GM18526 (cell line): Measurements from ENCODE around the gene TSPOAP1.

Source experiments
- POLR2A ChIP-seq: IDR thresholded peaks from 3 replicates; pipeline ENCODE4 v1.6.1; 2011; ENCODE audit not compliant: insufficient read length; ENCODE audit errors: extremely low read depth

TSPOAP1 gene

GRCh38 chr17:58289869-58290268 lies 38.7 kb downstream of the TSPOAP1 start:
- TF ChIP-seq POLR2A: no peak

- TF ChIP-seq POLR2A: no peak
These were observed 43.2 kb downstream of the TSPOAP1 start for GRCh38 chr17:58285422-58285810.

GRCh38 chr17:58284613-58285421 lies 43.8 kb downstream of the TSPOAP1 start:
- TF ChIP-seq POLR2A: no peak

GRCh38 chr17:58283674-58284612 lies 44.7 kb downstream of the TSPOAP1 start:
- no peak for TF ChIP-seq POLR2A

DNA sequence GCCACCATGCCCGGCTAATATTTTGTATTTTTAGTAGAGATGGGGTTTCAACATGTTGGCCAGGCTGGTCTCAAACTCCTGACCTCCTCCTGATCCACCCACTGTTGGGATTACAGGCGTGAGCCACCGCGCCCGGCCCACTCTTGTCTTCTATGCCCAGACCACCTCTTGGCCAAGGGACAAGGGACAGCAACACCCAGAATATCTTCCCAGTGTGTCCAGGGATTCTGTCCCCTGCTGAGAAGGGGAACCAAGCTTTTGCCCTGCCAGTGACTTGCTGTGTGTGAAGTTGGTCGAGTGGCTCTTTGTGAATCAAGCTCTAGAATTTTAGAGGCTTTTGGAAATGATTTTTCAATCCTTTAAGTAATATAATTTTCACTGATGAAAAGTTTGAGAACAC lies 46.2 kb downstream of the TSPOAP1 start:
- TF ChIP-seq POLR2A: no peak

- TF ChIP-seq POLR2A: no peak
These were observed 47.0 kb downstream of the TSPOAP1 start for GRCh38 chr17:58281511-58282011.

DNA sequence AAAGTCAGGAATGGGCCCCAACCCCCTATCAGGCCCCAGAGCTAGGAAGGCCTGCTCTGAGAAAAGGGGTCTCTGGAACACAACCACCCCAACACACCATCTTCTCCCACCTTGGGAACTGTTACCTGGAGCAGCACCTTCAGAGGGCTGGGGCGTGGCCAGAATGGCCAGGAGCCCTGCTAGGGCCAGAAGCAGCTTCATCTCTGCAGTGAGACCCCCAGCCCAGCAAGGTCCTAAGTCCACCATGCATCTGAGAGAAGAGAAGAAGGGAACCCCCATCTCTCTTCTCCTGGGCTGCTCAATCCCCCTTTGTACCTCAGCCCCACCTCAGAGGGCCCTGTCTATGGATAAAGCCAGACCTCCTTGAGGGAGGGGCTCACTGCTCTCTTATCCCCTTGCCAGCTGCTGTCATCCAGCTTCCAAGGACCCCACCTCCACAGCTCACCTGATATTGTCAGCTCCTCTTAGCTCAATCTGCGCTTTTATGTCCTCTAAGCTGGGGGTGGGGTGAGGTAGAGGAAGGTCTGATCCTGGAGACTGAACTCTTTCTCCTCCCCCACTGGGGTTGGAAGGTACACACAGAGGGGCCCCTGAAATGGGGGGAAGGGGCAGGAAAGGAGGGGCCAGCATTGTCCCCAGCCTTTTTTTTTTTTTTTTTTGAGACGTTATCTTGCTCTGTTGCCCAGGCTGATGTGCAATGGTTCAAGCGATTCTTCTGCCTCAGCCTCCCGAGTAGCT lies 47.9 kb downstream of the TSPOAP1 start, which contains the start of gene MPO:
MPO (minus strand) TSS at position 456 of the 738 bp plus-strand sequence; CDS start at position 279, 177 bp downstream.
- no peak for TF ChIP-seq POLR2A

DNA sequence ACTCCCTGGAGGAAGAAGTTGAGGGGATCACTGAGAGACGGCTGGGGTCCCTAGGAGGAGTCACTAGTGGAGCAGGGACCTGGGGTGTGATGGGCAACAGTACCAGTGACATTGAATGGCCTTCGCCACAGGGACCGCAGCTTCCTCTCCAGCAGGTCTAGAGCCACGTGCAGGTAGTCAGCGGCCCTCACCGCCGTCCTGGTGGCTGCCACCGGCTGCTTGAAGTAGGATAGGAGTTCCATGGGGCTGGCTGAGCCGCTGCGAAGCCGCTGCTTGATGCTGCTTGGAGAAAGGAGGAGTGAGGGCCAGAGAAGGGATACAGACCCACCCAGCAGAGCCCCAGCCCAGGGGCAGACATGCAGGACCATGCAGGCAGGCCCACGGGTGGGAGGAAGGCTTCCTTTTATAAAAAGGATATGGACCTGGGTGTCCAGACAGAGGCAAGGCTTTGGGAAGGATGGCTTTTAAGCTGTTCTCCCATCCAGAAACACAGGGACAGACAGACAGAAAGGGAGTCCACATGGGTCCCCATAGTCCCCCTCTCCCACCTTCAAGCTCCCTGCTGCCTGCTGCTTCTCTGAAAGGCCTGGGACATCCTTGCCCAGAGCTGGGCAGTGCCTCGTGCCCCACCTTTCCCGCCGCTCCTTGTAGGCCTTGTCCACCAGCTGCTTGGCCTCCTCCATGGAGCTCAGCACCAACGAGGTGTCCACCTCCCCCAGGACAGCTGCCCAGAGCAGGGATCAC lies 48.7 kb downstream of the TSPOAP1 start:
- no peak for TF ChIP-seq POLR2A

DNA sequence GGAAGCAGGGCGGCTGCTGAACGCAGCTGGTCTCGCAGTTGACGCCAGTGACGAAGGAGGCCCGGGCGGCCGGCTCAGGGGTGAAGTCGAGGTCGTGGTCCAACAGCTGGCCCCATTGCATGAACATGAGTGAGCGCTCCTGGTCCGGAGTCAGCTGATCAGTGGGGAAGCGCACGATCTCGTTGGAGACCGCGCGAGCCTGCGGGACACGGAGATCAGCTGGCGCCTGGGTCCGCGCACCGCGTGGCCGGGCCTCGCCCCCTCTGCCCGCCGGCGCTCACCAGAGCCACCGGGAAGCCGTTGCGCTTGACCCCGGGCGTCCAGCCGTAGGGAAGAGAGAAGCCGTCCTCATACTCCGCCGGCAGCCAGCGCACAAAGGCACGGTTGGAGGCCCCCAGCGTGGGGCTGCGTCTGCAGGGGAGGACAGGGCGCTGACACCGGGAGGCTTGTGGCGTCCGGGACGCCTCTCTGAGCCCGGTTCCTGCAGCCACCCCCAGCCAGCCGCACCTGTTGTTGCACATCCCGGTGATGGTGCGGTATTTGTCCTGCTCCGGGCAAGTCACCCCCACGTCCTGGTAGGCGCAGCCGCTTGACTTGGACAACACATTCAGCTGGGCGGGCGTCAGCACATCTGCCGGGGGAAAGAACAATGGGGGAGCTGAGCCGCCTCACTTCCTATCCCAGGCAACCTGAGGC lies 49.4 kb downstream of the TSPOAP1 start:
- TF ChIP-seq POLR2A: no peak

- no peak for TF ChIP-seq POLR2A
These were observed 50.0 kb downstream of the TSPOAP1 start for GRCh38 chr17:58278661-58279015.

DNA sequence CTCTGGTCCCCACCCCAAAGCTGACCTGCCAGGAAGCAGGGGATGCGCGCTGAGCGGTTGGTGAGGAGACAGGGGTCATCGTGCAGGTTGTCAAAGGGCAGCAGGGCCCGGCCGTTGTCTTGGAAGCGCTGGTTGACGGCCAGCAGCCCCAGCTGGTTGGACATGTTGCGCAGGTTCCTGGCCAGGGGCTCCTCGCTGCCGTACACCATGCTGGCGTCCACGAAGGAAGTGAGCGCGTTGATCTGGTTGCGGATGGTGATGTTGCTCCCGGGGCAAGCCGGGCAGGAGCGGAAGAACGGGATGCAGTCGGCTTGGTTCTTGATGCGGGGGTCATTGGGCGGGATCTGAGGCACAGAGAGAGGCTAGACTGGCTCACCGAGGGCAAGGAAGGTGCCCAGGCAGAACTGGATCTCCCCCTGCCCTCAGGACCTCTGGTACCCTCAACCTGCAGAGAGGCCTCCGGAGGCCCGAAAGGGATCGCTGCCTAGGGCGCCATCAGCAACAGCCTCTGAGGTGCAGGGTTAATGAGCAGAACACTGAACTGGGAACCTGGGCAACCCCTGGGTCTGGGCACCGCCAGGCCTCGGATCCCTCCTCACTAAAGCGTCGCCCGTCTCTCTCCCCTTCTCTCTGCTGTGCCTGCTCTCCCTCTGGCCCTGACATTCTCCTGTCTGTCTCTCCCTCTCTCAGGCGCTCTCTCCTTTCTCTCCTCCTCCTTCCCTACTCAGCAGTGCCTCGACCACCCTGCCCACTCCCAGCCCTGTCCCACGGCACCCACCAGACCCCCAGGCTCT lies 50.6 kb downstream of the TSPOAP1 start:
- TF ChIP-seq POLR2A: no peak

GRCh38 chr17:58277107-58277801 lies 51.3 kb downstream of the TSPOAP1 start:
- TF ChIP-seq POLR2A: no peak
